Common myeloid progenitor, CD34-positive (primary cell): ENCODE measurements around the gene EFEMP2.

Experiments used
- CTCF ChIA-PET: fragments of 350-600 bp; sonication (Branson Sonifier 250); formaldehyde crosslinking; loops from one replicate; lab custom pipeline; 2021; ENCODE audit warnings: antibody characterized with exemption; lab: Charles Lee
- POLR2A ChIA-PET: fragments of 350-600 bp; sonication (Branson Sonifier 250); formaldehyde crosslinking; loops from one replicate; lab custom pipeline; 2021; ENCODE audit warnings: antibody characterized with exemption; lab: Charles Lee
- DNase-seq, 3 donors: peaks; one replicate each; pipeline versions ENCODE4 v3.0.0 to v3.0.0-alpha.2; 2013
- H3K27ac ChIP-seq, 2 experiments: 1 replicate in 1 of 2; 2 replicates in 1 of 2; pipeline ENCODE4 v1.7.0; 2013; ENCODE audit warnings: inconsistent platforms in 2 of 2, low read length in 2 of 2, mild to moderate bottlenecking in 2 of 2, low read depth in 1 of 2, moderate library complexity in 1 of 2; ENCODE audit not compliant: severe bottlenecking in 2 of 2, insufficient read depth in 1 of 2, poor library complexity in 1 of 2
- H3K27me3 ChIP-seq, 5 experiments: replicated peaks in 2 of 5; 1 replicate in 3 of 5; 2 replicates in 2 of 5; pipeline versions ENCODE4 v1.6.1 to v1.7.0; 2013; ENCODE audit warnings: low read length in 4 of 5, mild to moderate bottlenecking in 2 of 5, moderate library complexity in 2 of 5, inconsistent platforms in 1 of 5; ENCODE audit not compliant: insufficient read depth in 5 of 5, control insufficient read depth in 4 of 5
- H3K36me3 ChIP-seq, 4 experiments: 1 replicate in 2 of 4; 2 replicates in 2 of 4; pipeline versions ENCODE4 v1.6.1 to v1.7.0; 2013; ENCODE audit warnings: low read length in 3 of 4, control low read depth in 1 of 4, mild to moderate bottlenecking in 1 of 4; ENCODE audit not compliant: control insufficient read depth in 4 of 4, insufficient read depth in 4 of 4
- H3K4me1 ChIP-seq, 4 experiments: 1 replicate in 3 of 4; 2 replicates in 1 of 4; pipeline versions ENCODE4 v1.6.1 to v1.7.1; 2013; ENCODE audit warnings: low read length in 3 of 4, mild to moderate bottlenecking in 3 of 4, control low read depth in 1 of 4, inconsistent platforms in 1 of 4, moderate library complexity in 1 of 4; ENCODE audit not compliant: control insufficient read depth in 4 of 4, insufficient read depth in 4 of 4; ENCODE audit errors: control extremely low read depth in 1 of 4
- H3K4me3 ChIP-seq, 7 experiments: 1 replicate in 4 of 7; 2 replicates in 3 of 7; pipeline versions ENCODE4 v1.5.1 to v1.7.0; 2013; ENCODE audit warnings: mild to moderate bottlenecking in 7 of 7, low read length in 6 of 7, moderate library complexity in 6 of 7, inconsistent platforms in 2 of 7, low read depth in 2 of 7, control low read depth in 1 of 7; ENCODE audit not compliant: insufficient read depth in 4 of 7, control insufficient read depth in 1 of 7; ENCODE audit errors: extremely low read depth in 1 of 7
- H3K9me3 ChIP-seq, 5 experiments: 1 replicate in 4 of 5; 2 replicates in 1 of 5; pipeline versions ENCODE4 v1.6.1 to v1.7.1; 2013; ENCODE audit warnings: low read length in 4 of 5, mild to moderate bottlenecking in 2 of 5, inconsistent platforms in 1 of 5, low read depth in 1 of 5, moderate library complexity in 1 of 5; ENCODE audit not compliant: control insufficient read depth in 4 of 5, insufficient read depth in 2 of 5; ENCODE audit errors: control extremely low read depth in 1 of 5
- WGBS: methylation state at CpG from one replicate; pipeline ENCODE4 v1.1.5; 2013; ENCODE audit not compliant: insufficient coverage; 5-methylcytosine and 5-hydroxymethylcytosine counted together

EFEMP2 gene

GRCh38 chr11:65871811-65872548 lies 620 bp downstream of the EFEMP2 start:
- Histone ChIP-seq H3K36me3 (peaks cover 0 to 6% (median 4%) of the 10 kb centered on the region in 4 experiments), H3K27me3 (no peaks in the 10 kb centered on the region), H3K9me3 (no peaks in the 10 kb centered on the region), H3K4me3 (peak overlapping the region in 2 of 7 experiments; percentile 13 to 74), H3K27ac (no peak overlapping the region), H3K4me1 (peaks cover 0 to 51% (median 43%) of the 10 kb centered on the region in 4 experiments)
- DNase-seq, result no peak
- ChIA-PET CTCF (interaction anchor here (0.7 to 11.0 kb wide), 8 partner anchors 11 to 263 kb away, joined by 3 to 168 read pairs (median 4); partner anchors contain the start of genes CCDC85B, FIBP, KAT5 and MUS81), POLR2A (interaction anchor here (1.1 to 2.8 kb wide), 3 partner anchors 12 to 20 kb away, joined by 4 to 22 read pairs (median 4); partner anchors contain the start of genes CFL1 and MUS81)
- WGBS, result 88% methylated on average over 22 of the region's 26 CpGs

- Histone ChIP-seq H3K4me3 (peak overlapping the region in 2 of 7 experiments; percentile 13 to 50), H3K36me3 (peaks cover 0 to 15% (median 9%) of the 10 kb centered on the region in 4 experiments), H3K4me1 (peaks cover 0 to 52% (median 43%) of the 10 kb centered on the region in 4 experiments)
These were observed 1.6 kb downstream of the EFEMP2 start for GRCh38 chr11:65870706-65871681.

DNA sequence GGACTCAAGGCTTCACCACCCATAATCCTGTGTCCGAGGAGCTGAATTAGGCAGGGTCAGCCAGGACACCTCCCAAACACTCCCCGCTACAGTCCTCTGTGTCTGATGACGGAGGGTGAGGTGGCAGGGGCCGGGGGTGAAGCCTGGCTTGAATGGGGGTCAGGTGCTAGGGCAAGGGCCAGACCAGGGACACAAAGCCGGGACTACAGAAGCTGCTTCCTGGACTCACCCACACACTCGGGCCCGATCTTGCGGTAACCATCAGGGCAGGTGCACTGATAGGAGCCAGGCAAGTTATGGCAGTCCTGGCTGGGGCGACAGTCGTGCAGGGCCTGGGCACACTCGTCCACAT lies 2.3 kb downstream of the EFEMP2 start:
- WGBS, result 66% methylated on average over 9 of the region's 11 CpGs
- ChIA-PET POLR2A (interaction anchor here (0.6 to 2.8 kb wide), 3 partner anchors 10 to 39 kb away, joined by 3 to 22 read pairs (median 3); partner anchors contain the start of gene MUS81), CTCF (interaction anchor here (0.8 to 11.0 kb wide), 5 partner anchors 9 to 28 kb away, joined by 3 to 168 read pairs (median 4); partner anchors contain the start of genes CCDC85B, FIBP and MUS81)
- Histone ChIP-seq H3K4me3 (peak overlapping the region in 2 of 7 experiments; percentile 13 to 50), H3K9me3 (no peaks in the 10 kb centered on the region), H3K27me3 (no peaks in the 10 kb centered on the region), H3K27ac (no peak overlapping the region), H3K36me3 (peaks cover 0 to 22% (median 15%) of the 10 kb centered on the region in 4 experiments), H3K4me1 (peaks cover 0 to 52% (median 43%) of the 10 kb centered on the region in 4 experiments)
- DNase-seq, result no peak

More at GRCh38 chr11:65870706-65871681, 1.6 kb downstream of the EFEMP2 start:
- Histone ChIP-seq H3K9me3 (no peaks in the 10 kb centered on the region), H3K27ac (no peak overlapping the region), H3K27me3 (no peaks in the 10 kb centered on the region)
- POLR2A ChIA-PET, result interaction anchor here (0.5 to 2.8 kb wide), 4 partner anchors 11 to 185 kb away, joined by 3 to 22 read pairs (median 4); partner anchors contain the start of genes CFL1 and MUS81
- 55% methylated on average over 23 of the region's 24 CpGs for WGBS
- peak in 1 of 3 donors; percentile 37 for DNase-seq
- CTCF ChIA-PET, result interaction anchor here (0.7 to 11.0 kb wide), 8 partner anchors 8 to 264 kb away, joined by 3 to 168 read pairs (median 4); partner anchors contain the start of genes CCDC85B, FIBP, KAT5 and MUS81

DNA sequence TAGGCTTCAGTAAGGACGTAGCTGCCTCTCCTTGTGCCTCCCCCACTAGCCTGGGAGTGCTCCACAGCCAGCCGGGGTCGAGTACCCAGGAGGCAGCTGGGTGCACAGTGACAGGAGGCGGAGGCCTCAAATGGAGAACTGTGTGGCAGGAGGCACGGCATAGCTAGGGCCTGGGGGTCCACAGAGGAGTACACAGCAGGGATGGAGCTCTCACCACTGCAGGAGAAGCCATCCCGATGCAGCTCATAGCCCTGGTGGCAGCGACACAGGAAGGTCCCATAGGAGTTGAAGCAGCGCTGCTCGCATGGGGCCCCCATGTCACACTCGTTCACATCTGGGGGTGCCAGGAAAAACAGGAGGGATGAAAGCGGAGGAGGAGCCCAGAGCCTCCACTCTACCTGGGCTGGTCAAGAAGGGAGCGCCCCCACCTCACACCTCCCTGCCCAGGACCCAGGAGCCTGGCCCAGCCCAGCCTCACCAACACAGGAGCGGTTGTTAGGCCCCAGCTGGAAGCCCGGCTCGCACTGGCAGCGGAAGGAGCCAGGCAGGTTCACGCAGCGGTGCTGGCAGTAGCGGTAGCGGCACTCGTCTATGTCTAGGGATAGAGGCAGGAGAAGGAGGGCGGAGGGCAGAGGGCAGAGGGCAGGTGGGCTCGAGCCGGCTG lies 2.8 kb downstream of the EFEMP2 start:
- Histone ChIP-seq H3K4me3 (no peak overlapping the region), H3K36me3 (peaks cover 0 to 27% (median 20%) of the 10 kb centered on the region in 4 experiments), H3K27me3 (no peaks in the 10 kb centered on the region), H3K27ac (no peak overlapping the region), H3K4me1 (peaks cover 0 to 52% (median 43%) of the 10 kb centered on the region in 4 experiments), H3K9me3 (no peaks in the 10 kb centered on the region)
- POLR2A ChIA-PET, result interaction anchor here (0.6 to 2.8 kb wide), 4 partner anchors 10 to 191 kb away, joined by 3 to 22 read pairs (median 4); partner anchors contain the start of gene MUS81
- CTCF ChIA-PET, result interaction anchor here (1.1 to 11.0 kb wide), 6 partner anchors 8 to 29 kb away, joined by 3 to 168 read pairs (median 8); partner anchors contain the start of genes CCDC85B, FIBP and MUS81
- no peak for DNase-seq
- WGBS, result 93% methylated on average over 24 of the region's 24 CpGs

- DNase-seq, result no peak
- Histone ChIP-seq H3K27me3 (no peaks in the 10 kb centered on the region), H3K4me1 (peaks cover 0 to 50% (median 41%) of the 10 kb centered on the region in 4 experiments), H3K27ac (no peak overlapping the region), H3K9me3 (no peaks in the 10 kb centered on the region), H3K4me3 (no peak overlapping the region), H3K36me3 (peaks cover 3 to 36% (median 28%) of the 10 kb centered on the region in 4 experiments)
- ChIA-PET CTCF (interaction anchor here (1.1 to 11.0 kb wide), 6 partner anchors 8 to 30 kb away, joined by 3 to 168 read pairs (median 8); partner anchors contain the start of genes CCDC85B, FIBP and MUS81), POLR2A (interaction anchor here (0.6 to 1.3 kb wide), 3 partner anchors 9 to 158 kb away, joined by 3 to 5 read pairs (median 3); partner anchors contain the start of gene MUS81)
- 90% methylated on average over 2 of the region's 3 CpGs for WGBS
These were observed 3.7 kb downstream of the EFEMP2 start for GRCh38 chr11:65868907-65869306.
